ENCODE data around the gene CDK14.

Gene CDK14

DNA sequence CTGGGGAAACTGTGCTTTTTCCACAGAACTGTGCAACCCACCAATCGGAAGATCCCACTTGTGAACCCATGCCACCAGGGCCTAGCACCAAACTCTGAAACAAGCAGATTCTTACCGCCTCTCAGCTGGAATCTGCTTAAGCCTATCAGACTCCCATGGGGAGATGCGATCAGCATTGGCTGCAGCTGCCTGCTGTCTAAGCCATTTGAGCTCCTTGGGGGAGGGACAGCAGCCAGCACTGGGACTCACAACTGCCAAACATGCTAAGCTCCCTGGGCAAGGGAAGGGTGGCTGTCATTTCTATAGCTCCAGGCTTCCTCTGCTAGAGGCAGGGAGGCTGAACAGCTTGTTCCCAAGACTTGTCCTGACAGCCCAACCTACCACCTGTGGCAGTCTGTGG lies 283.8 kb downstream of the CDK14 start:
- TF ChIP-seq, protein P1, sequence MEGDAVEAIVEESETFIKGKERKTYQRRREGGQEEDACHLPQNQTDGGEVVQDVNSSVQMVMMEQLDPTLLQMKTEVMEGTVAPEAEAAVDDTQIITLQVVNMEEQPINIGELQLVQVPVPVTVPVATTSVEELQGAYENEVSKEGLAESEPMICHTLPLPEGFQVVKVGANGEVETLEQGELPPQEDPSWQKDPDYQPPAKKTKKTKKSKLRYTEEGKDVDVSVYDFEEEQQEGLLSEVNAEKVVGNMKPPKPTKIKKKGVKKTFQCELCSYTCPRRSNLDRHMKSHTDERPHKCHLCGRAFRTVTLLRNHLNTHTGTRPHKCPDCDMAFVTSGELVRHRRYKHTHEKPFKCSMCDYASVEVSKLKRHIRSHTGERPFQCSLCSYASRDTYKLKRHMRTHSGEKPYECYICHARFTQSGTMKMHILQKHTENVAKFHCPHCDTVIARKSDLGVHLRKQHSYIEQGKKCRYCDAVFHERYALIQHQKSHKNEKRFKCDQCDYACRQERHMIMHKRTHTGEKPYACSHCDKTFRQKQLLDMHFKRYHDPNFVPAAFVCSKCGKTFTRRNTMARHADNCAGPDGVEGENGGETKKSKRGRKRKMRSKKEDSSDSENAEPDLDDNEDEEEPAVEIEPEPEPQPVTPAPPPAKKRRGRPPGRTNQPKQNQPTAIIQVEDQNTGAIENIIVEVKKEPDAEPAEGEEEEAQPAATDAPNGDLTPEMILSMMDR (IDR thresholded peaks at IDR 0.05): no peak

DNA sequence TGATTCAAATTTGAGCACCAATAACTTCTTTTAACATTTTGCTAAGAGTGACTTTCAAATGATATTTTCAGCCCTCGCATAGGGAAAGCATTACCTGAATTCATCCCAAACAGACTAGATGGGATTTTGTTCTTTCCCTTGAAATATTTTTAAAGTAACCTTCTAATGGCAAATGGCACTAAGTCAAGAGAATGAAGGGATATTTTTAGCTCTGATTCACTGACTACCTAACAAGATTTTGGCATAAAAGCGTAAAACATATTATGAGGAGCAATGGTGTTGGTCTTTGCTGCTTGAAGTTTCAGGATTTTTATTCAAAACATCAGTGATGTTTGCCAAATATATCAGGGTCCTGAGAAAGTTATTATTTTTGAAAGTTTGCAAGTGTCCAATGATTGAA lies 290.3 kb downstream of the CDK14 start:
- TF ChIP-seq, protein P1 (IDR thresholded peaks at IDR 0.05): no peak

DNA sequence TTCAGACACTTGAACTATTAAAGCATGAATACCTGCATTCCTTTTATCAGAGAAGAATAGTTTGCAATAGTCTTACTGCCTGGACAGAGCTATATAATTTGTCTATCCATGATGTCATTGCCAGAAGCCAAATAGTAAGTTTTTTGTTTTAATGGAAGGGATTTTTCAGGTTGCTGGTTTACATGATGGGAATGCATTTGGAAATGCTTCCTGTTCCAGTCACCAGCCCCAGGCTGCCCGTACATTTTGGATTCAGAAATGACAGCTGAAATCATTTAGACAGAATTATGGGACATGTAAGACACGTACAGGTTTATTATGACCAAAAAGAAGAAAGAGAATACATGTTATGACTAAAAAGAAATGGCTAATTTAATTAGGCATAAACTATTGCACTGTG lies 293.1 kb downstream of the CDK14 start:
- TF ChIP-seq, protein P1 (IDR thresholded peaks at IDR 0.05): no peak

DNA sequence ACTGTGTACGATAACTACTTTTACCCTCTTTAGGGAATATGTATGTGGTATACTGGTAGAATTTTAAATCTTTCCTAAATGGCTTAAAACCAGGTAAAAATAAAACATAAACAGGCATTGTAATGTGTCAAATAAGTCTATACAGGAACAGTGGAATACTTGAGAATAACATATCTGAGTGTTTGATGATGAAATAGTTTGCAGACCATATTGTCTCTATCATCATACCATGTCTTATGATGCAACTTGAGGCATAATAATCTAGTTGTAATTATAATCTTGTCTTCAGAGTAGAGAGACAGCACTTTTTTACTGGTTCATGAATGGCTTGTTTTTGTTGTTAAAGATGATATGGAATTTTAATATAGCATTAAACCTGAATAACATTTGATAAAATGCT lies 293.5 kb downstream of the CDK14 start:
- TF ChIP-seq, protein P1 (IDR thresholded peaks at IDR 0.05): no peak

DNA sequence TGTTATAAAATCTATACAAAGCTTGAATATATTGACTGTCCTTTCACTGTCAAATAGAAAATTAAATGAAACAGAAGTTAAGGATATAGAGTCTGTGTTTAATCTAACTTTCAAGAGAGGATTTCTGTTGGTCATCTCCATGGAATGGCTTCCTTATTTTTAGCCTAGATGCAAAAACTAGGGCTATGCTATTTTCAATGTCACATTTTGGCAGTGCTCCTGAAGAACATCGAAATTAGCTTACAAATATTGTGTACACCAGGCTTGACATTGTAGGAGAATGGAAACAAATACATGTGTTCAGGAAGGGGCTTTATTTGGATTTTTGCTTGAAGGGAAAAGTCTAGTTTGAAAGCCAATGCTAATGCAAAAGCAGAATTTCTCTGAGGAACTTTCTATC lies 295.4 kb downstream of the CDK14 start:
- TF ChIP-seq, protein P1 (IDR thresholded peaks at IDR 0.05): no peak

DNA sequence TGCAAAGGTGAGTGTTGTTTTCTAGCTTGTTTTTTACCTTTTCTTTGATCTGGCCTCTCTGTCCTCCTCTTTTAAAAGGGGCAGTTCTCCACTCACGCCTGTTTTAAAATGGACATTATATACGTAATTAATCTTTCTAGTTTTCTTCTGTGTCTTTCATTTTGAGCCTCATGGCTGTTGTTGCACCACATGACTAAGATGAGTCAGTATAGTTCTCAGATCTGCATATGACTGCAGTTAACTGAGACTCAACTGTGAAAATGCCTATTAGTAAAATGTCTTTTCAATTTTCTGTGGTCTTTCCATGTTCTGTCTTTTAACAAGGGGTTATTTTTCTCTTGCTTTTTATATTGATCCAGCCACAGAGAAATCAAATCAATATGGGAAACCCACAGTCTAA lies 296.1 kb downstream of the CDK14 start:
- TF ChIP-seq, protein P1 (IDR thresholded peaks at IDR 0.05): no peak

DNA sequence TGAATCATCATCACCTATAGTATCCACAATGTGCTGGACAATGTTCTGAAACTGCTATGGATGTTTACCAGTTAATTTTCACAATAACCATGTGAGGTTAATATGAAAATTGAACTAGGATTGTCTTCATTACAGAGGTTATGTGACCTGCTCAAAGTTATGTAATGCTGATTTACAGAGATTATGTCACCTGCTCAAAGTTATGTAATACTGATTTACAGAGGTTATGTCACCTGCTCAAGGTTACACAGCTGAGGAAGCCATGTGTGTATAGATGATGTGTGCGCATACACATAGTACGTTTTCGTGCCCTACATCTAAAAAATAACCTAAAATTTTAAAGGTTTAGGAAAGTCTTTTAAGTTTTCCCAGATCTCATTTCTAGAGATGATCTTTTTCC lies 298.0 kb downstream of the CDK14 start:
- TF ChIP-seq, protein P1 (IDR thresholded peaks at IDR 0.05): no peak

DNA sequence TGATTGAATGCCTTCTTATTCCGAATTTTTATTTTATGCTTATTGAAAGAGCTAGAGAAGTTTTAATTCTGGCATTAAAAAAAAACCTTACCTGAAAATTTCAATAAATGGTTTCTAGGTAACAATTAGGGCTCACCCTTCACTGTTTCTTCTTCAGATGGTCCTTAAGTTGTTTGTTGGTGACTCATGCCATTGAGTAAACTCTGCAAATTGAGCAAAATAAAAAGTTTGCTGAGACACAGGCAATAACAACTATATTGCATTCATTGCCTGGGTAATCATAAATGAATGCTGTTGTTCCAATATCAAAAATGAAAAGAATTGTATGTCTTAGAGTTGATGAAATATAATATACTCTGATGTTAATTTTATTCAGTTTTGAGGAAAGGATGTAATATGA lies 300.3 kb downstream of the CDK14 start:
- TF ChIP-seq, protein P1 (IDR thresholded peaks at IDR 0.05): no peak

Data from LNCAP (cell line).